GM12892 (cell line): Measurements from ENCODE around the gene ITPR1.

Experiments
- POLR2A ChIP-seq: IDR thresholded peaks from 2 replicates; pipeline ENCODE4 v1.6.1; 2011; ENCODE audit warnings: low read depth, low read length, control low read depth
- POLR2AphosphoS5 ChIP-seq: IDR thresholded peaks from 2 replicates; pipeline ENCODE4 v1.6.1; 2011; ENCODE audit warnings: low read depth, low read length, control low read depth
- TAF1 ChIP-seq: IDR thresholded peaks from 2 replicates; pipeline ENCODE4 v1.6.1; 2011; ENCODE audit warnings: low read depth, mild to moderate bottlenecking, control low read depth, low read length, borderline replicate concordance

- TF ChIP-seq TAF1 (no peak), POLR2A (no peak), POLR2AphosphoS5 (no peak)
These were observed 288.9 kb downstream of the ITPR1 start for GRCh38 chr3:4782095-4782494.
